Fibroblast of skin of abdomen (primary cell): ENCODE data around the gene LAMTOR5.

Source experiments
- DNase-seq: peaks from one replicate; pipeline ENCODE4 v3.0.0-alpha.2; 2013

LAMTOR5 gene

DNA sequence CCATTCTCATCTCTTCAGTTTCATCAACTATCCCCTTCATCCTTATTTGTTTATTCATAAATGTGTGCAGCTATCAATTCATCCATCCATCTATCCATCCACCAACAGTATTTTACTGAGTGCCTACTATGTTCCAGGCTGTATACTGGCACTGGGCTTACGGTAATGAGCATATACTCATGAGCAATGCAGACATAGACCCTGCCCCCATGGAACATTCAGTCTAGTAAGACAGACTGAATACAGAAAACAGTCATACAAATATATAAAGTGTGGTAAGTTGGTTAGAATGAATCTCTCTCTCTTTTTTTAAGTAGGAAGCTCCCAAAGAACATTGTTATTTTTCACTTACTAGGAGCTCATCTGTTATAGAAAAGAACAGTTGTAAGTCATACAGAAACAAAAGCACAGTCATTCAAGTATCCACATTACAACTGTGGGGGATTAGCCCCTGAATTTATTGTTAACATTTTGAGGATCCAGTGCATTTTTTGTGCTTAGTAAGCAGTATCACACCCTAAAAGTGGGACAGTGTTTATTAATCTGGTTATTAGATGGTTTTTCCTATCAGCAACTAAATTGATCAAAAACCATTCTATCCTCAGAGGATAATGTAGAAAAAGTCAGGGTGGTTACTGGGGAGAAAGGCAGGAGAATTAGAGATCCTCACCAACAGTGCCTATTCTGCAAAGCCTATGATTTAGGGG lies 20.3 kb downstream of the LAMTOR5 start:
- DNase-seq: no peak

DNA sequence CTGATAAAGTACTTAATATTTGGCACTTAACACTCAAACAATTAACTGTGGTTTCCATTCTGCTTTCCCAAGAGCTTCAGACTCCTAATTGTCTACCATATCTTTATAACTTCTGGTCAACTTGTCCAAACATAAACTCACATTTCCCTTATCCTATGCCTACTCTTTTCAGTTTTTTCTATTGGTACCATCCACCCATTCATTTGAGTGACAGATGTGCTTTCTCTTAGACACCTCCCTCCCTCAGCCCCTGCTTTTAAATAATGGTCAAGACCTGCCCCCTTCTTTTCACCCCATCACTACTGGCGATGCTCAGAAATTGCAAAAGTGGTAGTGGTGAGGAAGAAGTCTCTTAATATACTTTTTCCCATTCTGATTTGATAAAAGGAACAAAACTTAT lies 22.1 kb downstream of the LAMTOR5 start:
- no peak for DNase-seq

DNA sequence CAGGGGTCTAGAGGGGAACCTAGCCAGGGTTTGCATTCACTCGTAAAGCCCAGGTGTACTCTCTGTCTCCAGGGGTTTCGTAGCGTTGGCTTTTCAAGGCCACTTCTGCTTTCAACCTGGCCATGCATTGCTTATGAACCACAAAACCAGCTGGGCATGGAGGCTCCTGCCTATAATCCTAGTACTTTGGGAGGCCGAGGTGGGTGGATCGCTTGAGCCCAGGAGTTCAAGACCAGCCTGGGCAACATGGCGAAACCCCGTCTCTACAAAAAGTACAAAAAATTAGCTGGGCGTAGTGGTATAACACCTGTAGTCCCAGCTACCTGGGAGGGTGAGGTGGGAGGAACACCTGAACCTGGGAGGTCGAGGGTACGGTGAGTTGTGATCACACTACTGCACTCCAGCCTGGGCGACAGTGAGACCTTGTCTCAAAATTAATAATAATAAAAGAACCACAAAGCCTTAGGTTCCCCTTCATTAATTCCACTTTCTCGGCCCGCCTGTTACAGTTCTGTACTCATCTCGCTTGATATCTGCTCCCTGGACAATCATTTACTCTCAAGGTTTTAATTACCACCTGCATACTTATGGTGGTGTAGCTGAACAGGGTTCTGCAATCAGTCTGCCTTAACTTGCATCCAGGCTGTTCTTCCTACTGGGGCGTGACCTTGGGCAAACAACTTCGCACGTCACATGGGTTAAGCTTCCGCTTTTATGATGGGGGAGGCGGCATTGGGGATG lies 22.7 kb downstream of the LAMTOR5 start:
- DNase-seq: no peak

DNA sequence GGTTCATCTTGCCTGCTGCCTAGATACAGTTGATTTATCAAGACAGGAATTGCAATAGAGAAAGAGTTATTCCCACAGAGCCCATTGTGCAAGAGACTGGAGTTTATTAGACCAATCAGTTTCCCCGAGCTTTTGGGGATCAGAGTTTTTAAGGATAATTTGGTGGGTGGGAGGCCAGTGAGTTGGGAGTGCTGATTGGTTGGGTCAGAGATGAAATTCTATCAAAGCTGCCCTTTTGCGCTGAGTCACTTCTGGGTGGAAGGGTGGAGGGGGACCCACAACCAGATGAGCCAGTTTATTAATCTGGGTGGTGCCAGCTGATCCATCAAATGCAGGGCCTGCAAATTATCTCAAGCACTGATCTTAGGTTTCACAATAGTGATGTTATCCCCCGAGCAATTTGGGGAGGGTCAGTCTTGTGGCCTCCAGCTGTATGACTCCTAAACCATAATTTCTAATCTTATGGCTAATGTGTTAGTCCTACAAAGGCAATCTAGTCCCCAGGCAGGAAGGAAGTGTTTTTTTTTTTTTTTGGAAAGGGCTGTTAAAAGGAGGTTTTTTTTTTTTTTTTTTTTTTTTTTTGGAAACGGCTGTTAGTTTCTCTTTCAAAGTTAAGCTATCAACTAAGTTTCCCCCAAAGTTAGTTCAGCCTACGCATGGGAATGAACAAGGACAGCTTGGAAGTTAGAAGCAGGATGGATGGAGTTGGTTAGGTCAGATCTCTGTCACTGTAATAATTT lies 24.1 kb downstream of the LAMTOR5 start:
- no peak for DNase-seq

DNA sequence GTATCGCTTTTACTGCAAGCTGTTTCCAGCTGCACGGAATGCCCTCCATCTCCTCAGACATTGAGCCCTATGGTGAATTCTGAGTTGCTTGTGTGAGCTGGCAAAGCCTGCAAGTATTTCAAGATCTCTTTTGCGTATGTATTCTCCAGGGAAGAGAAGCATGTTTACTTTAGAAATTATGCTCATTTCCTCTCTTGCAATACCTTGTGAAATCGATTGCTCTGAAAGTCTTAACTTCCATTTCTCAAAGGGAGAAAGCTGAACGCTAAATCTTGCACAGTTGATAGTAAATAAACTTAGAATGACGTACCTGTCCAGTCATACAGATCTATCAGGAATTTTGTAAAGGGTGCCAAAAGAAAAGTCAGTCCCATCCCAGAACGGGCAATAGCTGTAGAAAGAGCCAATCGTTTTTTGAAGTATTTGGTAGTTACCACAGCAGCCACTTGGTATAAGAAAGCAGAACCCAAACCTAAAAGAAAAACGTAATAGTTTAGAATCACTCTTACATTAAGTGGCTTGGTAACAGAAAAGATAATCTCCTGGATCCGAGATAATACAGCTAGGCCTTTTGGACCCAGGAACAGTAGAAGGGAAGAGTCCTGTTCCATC lies 26.7 kb downstream of the LAMTOR5 start:
- DNase-seq: peak; percentile 24

DNA sequence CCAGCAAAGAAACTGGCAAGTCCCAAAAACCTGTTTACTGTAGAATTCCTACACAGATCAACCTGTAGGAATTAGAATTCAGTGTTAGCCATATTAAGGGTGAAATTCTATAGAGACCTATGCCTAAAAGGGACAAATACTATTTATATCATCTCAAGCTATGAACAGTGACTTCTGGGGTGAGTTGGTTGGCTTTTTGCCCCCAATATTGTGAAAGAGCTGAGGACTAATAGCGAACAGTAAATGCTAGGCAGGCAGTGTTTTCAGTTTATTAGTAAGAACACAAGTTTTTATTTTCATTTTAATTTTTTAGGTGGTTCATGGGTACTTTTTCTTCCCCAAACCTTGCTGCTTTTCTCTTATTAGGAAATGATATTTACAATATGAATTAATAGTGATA lies 32.0 kb downstream of the LAMTOR5 start:
- no peak for DNase-seq

DNA sequence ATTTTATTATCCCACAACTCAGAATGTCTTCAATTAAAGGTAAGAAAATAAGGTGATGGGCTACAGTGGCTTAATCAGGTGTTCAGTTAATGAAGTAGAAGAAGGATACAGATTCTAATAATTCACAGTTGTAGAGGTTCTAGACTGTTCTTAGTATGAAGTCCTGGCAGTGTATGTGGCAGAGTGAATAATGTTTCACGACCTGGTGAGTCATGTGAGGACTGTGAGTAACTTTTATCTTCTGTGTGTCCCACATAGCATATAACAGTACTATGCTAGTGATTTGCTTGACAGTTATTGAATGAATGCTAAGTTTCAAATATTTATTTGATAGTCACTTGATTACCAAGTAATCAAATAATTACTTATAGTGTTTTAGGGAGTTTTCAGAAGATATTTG lies 36.7 kb downstream of the LAMTOR5 start:
- peak; percentile 48 for DNase-seq

DNA sequence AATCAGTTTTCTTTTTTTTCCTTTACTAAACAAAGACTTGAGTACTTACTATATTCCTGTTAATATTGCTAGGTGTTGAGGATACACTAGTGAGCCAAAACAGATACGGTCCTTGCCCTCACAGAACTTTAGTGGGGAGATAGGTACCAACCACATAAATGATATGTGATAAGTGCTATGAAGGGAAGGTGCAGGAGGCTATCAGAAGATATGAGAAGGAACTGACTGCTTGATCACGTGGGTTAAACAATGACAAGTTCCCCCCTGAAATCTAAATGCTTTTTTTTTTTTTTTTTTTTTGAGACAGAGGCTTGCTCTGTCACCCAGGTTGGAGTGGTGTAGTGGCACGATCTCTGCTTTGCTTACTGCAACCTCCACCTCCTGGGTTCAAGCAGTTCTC lies 43.3 kb downstream of the LAMTOR5 start:
- no peak for DNase-seq

DNA sequence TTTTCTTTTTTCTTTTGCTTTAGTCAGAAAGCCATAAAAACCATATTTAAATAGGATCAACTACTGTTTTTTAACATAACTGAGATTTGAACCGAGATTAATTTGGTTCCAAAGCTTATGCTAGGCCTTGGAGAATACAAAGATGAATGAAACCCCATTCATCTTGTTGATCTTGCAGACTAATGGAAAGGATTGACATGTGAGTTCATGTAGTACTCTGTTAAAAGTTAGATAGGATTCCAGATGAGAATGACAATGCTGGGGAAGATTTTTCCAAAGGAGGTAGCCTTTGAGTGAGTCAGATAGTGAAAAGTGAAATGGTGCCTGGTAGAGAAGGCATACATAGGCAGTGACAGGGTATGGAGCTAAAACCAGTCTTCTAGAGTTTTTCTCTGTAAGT lies 45.6 kb downstream of the LAMTOR5 start:
- no peak for DNase-seq

DNA sequence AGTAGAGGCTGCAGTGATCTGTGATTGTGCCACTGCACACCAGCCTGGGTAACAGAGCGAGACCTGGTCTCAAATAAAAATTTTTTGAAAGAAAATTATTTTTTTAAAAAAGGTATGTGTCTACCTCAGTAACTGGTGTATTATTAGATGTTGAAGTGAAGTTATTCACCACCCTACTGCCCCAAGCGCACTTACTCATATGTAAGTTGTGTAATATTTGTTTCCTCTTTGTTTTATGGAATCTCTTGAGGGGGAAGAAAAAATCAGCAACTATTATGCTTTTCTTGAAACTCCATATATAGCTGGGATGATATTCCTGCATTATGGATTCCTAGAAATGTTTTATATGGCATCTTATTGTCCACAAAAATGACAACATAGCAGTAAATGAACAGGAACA lies 47.1 kb downstream of the LAMTOR5 start:
- no peak for DNase-seq

DNA sequence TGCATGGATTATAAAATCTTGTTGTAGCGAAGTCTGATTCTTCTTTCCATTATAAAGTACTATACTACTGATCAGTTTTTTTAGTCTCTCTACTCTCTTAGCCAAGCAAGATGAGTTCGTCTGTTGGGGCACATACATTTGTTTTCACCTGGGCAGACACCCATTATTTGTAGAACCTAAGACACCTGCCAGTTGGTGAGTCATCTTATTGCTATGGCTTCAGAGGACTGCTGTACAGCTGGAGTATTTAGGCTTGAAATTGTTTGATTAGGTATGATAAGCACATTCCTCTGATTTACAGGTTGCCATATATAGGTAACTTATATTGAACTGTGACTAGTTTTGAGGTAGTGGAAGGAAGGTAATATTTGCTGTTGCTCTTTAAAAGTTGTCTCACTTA lies 51.1 kb downstream of the LAMTOR5 start:
- no peak for DNase-seq

DNA sequence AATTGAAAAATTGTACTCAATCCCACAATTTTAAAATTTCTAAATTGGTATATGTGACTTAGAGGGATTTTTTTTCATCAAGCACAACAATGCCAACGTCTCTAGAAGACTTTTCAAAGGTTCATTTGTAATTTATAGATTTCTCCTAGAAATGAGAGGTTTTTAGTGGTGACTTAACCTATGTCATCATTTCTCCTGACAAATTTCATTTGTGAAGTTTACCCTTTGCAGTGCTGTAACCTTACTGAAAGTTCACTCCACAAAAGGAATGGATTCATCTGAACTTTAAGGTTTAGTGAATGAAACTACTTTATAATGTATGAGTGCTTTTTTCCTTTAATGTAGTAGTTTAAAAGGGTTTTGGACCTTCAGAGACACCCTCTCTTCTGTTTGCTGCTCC lies 52.2 kb downstream of the LAMTOR5 start:
- no peak for DNase-seq
